Measurements from ENCODE around the gene RPS2.

DNA sequence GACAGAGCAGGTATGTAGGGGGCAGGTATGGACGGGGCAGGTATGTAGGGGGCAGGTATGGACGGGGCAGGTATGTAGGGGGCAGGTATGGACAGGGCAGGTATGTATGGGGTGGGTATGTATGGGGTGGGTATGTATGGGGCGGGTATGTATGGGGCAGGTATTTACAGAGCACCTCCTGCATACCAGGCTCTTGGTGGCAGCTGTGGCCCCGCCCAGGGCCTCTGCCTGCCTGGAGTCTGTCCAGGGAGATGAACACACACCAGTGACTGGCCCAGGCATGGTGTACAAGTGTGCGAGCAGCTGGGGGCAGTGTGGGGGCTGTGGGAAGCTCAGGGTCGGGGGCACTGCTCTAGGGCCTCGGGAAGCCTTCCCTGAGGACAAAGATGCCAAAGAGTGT, 14.6 kb downstream of the RPS2 start:
- TF ChIP-seq, protein P1, sequence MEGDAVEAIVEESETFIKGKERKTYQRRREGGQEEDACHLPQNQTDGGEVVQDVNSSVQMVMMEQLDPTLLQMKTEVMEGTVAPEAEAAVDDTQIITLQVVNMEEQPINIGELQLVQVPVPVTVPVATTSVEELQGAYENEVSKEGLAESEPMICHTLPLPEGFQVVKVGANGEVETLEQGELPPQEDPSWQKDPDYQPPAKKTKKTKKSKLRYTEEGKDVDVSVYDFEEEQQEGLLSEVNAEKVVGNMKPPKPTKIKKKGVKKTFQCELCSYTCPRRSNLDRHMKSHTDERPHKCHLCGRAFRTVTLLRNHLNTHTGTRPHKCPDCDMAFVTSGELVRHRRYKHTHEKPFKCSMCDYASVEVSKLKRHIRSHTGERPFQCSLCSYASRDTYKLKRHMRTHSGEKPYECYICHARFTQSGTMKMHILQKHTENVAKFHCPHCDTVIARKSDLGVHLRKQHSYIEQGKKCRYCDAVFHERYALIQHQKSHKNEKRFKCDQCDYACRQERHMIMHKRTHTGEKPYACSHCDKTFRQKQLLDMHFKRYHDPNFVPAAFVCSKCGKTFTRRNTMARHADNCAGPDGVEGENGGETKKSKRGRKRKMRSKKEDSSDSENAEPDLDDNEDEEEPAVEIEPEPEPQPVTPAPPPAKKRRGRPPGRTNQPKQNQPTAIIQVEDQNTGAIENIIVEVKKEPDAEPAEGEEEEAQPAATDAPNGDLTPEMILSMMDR (IDR thresholded peaks at IDR 0.05): no peak
- no peak for TF ChIP-seq ZFX (IDR thresholded peaks at IDR 0.05; ENCODE audit: borderline replicate concordance)
